GM12801 (cell line): ENCODE measurements around the gene FYB1.

Experiments used
- TF ChIP-seq, protein P1 (sequence below): IDR thresholded peaks from one replicate; pipeline ENCODE4 v1.5.1; 2011; ENCODE audit warnings: control low read depth; ENCODE audit not compliant: insufficient read length; ENCODE audit errors: extremely low read depth

Gene FYB1, protein sequence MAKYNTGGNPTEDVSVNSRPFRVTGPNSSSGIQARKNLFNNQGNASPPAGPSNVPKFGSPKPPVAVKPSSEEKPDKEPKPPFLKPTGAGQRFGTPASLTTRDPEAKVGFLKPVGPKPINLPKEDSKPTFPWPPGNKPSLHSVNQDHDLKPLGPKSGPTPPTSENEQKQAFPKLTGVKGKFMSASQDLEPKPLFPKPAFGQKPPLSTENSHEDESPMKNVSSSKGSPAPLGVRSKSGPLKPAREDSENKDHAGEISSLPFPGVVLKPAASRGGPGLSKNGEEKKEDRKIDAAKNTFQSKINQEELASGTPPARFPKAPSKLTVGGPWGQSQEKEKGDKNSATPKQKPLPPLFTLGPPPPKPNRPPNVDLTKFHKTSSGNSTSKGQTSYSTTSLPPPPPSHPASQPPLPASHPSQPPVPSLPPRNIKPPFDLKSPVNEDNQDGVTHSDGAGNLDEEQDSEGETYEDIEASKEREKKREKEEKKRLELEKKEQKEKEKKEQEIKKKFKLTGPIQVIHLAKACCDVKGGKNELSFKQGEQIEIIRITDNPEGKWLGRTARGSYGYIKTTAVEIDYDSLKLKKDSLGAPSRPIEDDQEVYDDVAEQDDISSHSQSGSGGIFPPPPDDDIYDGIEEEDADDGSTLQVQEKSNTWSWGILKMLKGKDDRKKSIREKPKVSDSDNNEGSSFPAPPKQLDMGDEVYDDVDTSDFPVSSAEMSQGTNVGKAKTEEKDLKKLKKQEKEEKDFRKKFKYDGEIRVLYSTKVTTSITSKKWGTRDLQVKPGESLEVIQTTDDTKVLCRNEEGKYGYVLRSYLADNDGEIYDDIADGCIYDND

DNA sequence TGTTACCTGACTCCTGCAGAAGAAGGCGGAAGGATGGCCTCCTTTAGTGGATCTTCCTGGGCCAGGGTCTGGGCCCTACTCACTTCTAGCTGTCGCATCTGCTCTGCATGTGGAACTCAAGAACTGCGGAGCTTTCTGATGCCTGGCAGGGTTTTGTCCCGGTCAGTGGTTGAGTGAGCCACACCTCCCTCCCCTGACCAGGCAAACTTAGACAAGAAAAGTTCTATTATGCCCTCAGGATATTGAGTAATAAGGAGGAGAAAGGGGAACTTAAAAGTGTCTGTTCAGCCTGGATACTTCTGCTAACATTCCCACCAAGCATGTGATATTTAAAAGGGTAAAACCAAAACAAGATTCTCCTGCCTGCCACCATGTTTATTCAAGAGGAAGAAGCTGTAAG, at the start of gene FYB1:
Gene FYB1, minus strand, starts transcription at position 127 of the 400 bp plus-strand sequence. CDS start 16,603 bp downstream, outside the sequence.
- TF ChIP-seq, protein P1, sequence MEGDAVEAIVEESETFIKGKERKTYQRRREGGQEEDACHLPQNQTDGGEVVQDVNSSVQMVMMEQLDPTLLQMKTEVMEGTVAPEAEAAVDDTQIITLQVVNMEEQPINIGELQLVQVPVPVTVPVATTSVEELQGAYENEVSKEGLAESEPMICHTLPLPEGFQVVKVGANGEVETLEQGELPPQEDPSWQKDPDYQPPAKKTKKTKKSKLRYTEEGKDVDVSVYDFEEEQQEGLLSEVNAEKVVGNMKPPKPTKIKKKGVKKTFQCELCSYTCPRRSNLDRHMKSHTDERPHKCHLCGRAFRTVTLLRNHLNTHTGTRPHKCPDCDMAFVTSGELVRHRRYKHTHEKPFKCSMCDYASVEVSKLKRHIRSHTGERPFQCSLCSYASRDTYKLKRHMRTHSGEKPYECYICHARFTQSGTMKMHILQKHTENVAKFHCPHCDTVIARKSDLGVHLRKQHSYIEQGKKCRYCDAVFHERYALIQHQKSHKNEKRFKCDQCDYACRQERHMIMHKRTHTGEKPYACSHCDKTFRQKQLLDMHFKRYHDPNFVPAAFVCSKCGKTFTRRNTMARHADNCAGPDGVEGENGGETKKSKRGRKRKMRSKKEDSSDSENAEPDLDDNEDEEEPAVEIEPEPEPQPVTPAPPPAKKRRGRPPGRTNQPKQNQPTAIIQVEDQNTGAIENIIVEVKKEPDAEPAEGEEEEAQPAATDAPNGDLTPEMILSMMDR, result no peak

DNA sequence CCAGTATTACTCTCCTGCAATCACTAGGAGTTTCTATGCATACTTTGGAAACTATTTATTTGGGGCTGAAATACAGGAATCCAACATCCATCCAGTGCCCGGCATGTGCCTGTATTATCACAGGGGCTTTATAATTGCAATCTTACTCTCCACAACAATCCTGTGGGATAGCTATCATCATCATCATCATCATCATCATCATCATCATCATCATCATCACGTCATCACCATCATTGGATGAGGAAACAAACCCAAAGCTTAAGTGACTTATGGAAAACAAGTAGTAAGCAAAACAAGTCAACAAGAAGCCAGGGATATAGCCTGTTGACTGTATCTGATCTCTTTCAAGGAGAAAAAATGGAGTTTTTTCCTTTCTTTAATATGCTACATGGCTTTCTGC, 47.8 kb upstream of the FYB1 start:
- TF ChIP-seq, protein P1, result no peak

DNA sequence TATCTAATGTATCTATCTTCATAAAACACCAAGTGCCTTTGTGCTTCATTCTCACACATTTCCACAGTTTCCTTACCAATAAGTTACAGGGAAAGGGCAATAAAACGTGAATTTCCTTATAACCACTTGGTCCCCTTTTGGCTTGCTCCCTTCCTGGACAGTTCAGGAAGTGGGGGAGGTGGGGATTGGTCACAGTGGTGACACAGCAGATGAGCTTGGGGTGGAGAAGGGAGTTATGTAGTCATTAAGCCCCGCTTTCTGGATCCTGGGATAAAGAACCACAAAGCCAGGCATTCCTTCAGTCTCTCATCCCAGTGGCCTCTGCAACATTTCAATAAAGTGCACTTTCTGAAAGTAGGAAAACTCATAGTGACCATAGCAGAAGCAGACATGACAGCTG, 47.1 kb upstream of the FYB1 start:
- TF ChIP-seq, protein P1, result no peak

DNA sequence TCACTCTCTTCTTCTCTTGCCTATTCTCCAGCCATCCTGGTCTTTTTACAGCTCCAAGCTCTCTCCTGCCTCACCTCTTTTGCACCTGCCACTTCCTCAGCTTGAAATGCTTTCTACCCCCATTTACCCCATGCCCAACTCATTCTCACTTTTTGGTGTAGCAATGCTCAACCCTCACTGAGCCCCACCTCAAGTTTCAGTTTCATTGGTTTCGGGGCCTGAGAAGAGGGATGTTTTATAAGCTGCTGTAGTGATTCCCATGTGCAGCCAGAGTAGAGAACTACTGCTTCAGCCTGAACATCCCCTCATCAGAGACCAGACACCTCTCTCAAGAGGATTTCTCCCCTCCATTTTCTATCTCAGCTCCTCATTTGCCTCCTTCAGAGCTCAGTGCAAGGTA, 45.2 kb upstream of the FYB1 start:
- TF ChIP-seq, protein P1, result no peak

DNA sequence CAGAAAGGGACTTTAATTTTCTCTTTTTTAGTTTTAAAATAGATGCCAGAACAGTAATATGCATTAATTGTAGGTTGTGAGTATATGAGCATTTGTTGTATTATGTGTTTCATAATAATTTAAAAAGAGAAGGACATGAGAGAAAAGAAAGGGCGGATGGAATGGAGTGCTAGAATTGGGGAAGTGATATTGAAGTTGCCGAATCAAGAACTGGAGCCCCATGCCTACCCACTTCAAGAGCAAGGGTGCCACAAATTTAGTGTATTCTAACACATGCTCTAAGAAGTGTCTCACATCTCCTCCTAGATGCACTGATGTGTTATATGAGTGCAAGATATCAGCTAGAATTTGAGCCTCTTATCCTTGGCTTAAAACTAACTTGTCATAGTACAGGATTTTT, 43.6 kb upstream of the FYB1 start:
- TF ChIP-seq, protein P1, result no peak

DNA sequence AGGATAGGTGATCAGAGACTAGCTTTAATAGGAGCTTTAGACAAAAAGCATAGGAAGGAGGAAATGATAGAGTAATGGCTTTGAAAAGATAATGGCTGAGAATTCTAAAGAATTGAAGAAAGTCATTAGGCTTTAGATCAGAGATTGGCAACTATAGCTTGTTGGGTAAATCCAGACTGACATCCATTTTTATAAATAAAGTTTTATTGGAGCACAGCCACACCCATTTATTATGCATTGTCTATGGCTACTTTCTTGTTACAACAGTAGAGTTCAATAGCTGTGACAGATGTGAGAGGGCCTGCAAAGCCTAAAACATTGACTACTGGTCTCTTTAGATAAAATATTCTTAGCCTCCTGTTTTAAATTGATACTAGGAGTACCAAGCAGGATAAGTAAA, 40.7 kb upstream of the FYB1 start:
- TF ChIP-seq, protein P1, result no peak

DNA sequence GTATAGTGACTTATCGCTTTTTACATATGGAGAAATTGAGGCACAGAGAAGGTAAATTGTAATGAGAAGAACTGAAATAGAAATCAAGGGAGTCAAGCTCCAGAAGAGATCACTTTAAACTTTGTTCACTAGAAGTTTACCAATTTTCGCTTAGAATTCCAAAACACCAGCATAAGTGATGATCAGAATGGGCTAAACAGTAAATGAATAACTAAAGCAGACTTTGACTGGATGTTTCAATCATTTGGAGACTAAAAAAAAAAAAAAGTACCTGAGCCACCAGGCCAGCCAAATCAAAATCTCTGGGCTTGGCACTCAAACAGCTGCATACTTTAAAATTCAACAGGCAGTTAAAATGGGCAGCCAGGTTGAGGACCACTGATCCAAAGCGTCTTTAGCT, 38.2 kb upstream of the FYB1 start:
- TF ChIP-seq, protein P1, result no peak
